Fibroblast of mammary gland (primary cell): ENCODE measurements around the gene ARHGEF11.

Experiments
- DNase-seq: peaks from one replicate; pipeline ENCODE4 v3.0.0-alpha.2; 2010; ENCODE audit warnings: low read depth
- H3K4me3 ChIP-seq: 2 replicates; pipeline ENCODE4 v1.5.1; 2011; ENCODE audit warnings: low read depth, mild to moderate bottlenecking, low read length, moderate library complexity; ENCODE audit not compliant: control insufficient read depth
- TF ChIP-seq, protein P1 (sequence below): conservative IDR thresholded peaks from 2 replicates; pipeline ENCODE4 v1.5.1; 2011; ENCODE audit warnings: low read depth, low read length, inconsistent platforms; ENCODE audit not compliant: control insufficient read depth, insufficient read depth

The ARHGEF11 gene

DNA sequence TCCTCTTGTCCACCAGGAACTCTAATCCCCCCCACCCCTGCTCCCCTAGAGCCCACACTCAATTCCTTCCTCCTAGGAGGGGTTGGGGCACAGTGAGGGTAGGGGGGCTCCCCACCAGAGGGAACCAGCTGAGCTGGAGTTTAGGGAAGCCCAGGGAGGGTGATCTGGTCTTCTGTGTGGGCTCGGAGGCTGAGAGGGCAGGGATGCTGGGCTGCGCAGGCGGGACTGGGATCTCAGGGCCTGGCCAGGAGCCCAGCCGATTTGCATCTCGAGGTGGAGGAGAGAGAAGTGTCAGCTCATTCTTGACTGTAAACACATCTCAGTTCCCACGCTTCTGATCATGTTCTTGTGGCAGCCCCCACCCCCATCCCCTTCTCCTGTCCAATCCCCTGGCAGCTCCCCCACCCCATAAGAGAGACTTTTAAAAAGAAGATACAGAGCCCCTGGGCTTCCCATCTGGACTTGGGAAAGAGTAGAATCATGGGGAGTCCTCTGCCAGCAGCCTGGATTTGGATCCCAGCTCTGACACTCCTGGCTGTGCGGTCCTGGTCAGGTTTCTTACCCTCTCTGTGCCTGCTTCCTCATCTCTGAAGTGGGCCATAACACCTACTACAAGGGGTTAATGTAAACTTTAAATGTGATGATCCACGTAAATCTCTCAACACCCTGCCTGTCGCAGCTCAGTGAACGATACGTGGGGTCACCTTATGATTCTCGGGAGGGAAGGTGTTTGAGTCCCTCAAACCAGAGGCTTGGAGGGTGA, 145.4 kb downstream of the ARHGEF11 start:
- no peak overlapping the region for H3K4me3 ChIP-seq
- DNase-seq = peak; percentile 77
- TF ChIP-seq, protein P1, sequence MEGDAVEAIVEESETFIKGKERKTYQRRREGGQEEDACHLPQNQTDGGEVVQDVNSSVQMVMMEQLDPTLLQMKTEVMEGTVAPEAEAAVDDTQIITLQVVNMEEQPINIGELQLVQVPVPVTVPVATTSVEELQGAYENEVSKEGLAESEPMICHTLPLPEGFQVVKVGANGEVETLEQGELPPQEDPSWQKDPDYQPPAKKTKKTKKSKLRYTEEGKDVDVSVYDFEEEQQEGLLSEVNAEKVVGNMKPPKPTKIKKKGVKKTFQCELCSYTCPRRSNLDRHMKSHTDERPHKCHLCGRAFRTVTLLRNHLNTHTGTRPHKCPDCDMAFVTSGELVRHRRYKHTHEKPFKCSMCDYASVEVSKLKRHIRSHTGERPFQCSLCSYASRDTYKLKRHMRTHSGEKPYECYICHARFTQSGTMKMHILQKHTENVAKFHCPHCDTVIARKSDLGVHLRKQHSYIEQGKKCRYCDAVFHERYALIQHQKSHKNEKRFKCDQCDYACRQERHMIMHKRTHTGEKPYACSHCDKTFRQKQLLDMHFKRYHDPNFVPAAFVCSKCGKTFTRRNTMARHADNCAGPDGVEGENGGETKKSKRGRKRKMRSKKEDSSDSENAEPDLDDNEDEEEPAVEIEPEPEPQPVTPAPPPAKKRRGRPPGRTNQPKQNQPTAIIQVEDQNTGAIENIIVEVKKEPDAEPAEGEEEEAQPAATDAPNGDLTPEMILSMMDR = no peak

DNA sequence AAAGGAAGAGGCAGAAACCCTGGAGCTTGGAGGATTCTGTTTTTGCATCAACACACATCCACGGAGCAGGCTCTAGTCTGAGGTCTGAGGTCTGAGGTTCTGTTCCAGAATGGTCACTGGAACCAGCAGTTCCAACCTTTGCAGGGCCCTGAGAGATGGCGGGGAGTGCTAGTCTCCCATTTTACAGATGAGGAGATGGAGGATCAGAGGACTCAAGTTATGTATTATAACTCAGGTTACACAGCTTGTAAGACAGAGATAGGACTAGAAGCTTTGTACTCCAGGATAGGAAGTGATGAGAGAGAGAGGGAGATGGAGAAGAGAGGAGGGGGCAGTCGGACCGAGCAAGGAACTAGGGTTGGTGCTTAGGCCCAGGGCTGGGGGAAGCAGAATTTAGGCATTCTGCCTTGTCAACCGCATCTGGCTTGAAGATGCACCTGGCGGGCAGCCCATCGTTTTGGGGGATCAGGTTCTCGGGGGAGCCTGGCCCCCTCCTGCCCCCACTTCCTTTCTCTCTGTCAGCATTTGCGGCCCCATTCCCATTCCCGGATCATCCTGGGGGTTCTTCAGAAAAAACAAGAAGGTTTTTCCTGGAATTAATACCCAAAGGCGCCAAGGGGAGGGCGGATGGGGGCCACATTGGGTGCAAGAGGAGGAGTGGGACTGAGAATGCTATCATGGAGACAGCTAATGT, 146.4 kb downstream of the ARHGEF11 start:
- TF ChIP-seq, protein P1 = no peak
- H3K4me3 ChIP-seq = no peak overlapping the region
- no peak for DNase-seq

DNA sequence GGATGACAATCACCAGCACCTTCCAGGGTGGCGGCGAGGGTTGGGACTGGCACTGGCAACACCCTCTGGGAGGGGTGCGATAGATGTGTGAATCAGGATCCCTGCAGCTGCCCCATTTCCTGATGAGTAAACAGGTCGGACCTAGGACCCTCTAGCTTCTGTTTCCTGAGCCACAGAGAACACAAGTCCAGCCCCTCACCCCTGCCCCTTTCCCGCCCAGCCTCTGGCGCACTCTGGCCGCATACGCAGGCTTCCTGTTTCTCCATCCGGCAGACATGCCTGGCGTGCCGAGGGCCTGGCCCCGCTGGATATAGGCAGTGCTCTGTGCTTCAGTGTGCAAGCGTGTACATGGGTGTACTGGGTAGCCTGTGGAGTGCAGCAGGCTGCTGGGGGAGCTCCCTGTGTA, 147.4 kb downstream of the ARHGEF11 start:
- H3K4me3 ChIP-seq = no peak overlapping the region
- DNase-seq = peak; percentile 58
- TF ChIP-seq, protein P1 = no peak

DNA sequence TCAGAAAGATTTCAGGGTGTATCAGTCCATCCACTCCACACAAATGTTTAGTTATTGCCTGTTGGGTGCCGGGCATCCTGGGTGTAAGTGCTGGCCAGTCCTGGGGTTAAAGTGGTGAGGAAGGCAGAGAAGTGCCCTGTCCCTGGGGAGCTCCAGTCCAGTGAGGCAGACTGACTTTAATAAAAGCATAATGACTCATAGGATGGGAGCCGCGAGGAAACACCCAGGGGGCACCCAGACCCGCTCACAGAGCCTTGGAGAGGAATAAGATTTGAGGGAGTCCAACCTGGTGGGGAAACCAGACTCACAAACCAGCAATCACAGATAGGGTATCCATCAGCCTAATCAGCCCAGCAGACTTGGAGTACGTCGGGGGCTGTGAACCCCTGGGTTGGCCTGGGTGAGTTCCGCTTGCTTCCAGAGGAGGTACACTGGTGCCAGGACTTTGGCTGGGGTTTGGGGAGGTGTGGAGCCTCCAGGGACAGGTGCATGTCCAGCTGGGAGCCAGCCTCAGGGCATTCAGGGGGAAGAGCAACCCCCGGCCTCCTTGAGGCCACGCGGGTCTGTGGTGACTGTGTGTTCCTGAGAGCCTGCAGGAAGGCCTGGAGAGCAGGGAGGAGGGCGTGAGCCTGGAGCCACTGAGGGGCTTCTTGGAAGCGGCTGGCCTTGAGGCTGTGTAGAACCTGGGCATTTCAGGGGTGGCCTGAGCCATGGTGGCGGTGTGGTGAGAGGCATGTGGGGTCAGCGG, 148.3 kb downstream of the ARHGEF11 start:
- TF ChIP-seq, protein P1 = no peak
- peak overlapping the region; percentile 13 for H3K4me3 ChIP-seq
- peak; percentile 81 for DNase-seq

DNA sequence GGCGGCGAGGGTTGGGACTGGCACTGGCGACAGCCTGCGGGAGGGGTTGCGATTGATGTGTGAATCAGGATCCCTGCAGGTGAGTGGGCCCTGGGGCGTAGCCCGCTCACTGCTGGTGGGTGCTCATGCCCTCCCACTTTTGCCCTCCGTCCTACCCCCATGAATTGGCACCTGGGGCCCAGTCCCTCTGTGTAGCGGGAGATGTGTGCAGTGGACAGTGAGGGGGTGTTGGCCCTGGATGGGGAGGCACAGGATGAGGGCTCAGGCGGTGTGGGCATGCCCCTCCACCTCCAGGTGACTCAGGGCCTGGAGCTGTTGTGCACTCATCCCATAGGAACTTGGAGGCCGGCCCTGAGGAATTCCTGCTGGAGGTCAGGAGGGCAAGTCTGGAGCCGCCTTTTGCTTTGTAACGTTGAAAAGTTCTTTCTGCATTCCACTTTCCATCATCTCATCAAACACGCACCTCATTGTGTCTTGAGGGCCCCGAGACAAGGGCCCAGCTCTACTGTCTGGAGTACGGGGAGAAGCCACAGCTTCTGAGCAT, 149.0 kb downstream of the ARHGEF11 start:
- TF ChIP-seq, protein P1 = no peak
- peak; percentile 91 for DNase-seq
- peak overlapping the region; percentile 13 for H3K4me3 ChIP-seq

DNA sequence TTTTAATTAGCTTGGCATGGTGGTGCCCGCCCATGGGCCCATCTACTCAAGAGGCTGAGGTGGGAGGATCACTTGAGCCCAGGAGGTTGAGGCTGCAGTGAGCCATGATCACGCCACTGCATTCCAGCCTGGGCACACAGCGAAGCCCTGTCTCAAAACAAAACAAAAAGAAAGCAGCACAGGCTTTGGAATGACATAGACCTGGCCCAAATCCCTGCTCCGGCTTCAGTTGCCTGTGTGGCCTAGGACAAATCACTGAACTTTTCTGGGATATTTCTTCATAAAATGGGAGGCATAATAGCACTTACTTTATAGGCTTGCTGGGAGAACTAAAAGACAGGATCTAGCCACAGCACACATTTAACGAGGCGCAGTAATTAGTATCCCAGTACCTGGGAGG, 149.6 kb downstream of the ARHGEF11 start:
- TF ChIP-seq, protein P1 = no peak
- no peak overlapping the region for H3K4me3 ChIP-seq
- DNase-seq = no peak
